Measurements from ENCODE around the gene DOCK7.

DNA sequence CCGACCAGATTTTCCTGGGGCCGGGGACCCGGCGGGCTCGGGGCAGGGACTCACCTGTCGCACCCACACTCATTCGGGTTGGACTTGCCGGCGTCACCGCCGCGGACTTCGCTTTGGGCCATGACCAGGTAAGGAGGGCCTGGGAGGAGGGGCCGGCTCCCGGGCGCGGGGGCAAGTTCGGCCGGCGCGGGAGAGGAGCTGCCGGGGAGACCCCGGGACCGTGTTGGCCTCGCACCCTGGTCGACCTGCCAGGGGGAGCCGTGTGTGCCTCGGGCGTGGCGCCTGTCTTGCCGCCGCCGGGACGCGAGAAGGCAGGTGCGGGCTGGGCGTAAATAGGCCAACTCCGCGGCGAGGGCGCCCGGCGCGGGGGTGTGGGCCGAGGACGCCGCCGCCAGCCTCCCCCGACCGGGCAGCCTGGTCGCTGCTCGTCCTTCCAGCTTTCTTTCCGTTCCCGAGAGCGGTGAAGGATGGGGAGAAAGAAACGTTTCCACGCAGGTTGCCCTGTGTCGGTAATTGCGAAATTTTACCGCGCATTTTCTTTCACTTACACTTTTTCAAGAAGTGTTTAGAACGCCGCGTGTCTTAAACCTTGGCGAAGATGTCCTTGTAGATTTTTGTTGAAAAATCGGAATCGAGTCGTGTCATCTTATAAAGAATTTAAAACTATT, 250.8 kb downstream of the DOCK7 start:
- TF ChIP-seq, protein P1, sequence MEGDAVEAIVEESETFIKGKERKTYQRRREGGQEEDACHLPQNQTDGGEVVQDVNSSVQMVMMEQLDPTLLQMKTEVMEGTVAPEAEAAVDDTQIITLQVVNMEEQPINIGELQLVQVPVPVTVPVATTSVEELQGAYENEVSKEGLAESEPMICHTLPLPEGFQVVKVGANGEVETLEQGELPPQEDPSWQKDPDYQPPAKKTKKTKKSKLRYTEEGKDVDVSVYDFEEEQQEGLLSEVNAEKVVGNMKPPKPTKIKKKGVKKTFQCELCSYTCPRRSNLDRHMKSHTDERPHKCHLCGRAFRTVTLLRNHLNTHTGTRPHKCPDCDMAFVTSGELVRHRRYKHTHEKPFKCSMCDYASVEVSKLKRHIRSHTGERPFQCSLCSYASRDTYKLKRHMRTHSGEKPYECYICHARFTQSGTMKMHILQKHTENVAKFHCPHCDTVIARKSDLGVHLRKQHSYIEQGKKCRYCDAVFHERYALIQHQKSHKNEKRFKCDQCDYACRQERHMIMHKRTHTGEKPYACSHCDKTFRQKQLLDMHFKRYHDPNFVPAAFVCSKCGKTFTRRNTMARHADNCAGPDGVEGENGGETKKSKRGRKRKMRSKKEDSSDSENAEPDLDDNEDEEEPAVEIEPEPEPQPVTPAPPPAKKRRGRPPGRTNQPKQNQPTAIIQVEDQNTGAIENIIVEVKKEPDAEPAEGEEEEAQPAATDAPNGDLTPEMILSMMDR (conservative IDR thresholded peaks at IDR 0.05; ENCODE audit: low read length), result no peak
- no peak for TF ChIP-seq EZH2phosphoT487 (IDR thresholded peaks at IDR 0.05; ENCODE audit: borderline replicate concordance)
